Fibroblast of lung (primary cell): ENCODE data around the gene VPS25. TPM values are rescaled to one million over a fixed set of nuclear protein-coding genes. Genes with fewer than 3 reads are reported as not detected.

Experiments used
- DNase-seq, 2 donors: peaks; one replicate each; pipeline versions ENCODE4 v3.0.0 to v3.0.0-alpha.2; 2010; ENCODE audit warnings: low read depth in 2 of 2
- H2AFZ ChIP-seq: 2 replicates; pipeline ENCODE4 v1.5.1; 2012; ENCODE audit warnings: low read length, control low read depth, inconsistent platforms
- H3K27ac ChIP-seq: 2 replicates; pipeline ENCODE4 v1.5.1; 2011; ENCODE audit warnings: low read length, control low read depth; ENCODE audit not compliant: insufficient read depth
- H3K27me3 ChIP-seq: 2 replicates; pipeline ENCODE4 v1.5.1; 2011; ENCODE audit warnings: mild to moderate bottlenecking, low read length; ENCODE audit not compliant: control insufficient read depth, insufficient read depth
- H3K36me3 ChIP-seq: 2 replicates; pipeline ENCODE4 v1.5.1; 2011; ENCODE audit warnings: low read length; ENCODE audit not compliant: control insufficient read depth, insufficient read depth
- H3K4me1 ChIP-seq: 2 replicates; pipeline ENCODE4 v1.5.1; 2011; ENCODE audit warnings: low read length; ENCODE audit not compliant: control insufficient read depth, insufficient read depth; ENCODE audit errors: extremely low read depth
- H3K4me2 ChIP-seq: 2 replicates; pipeline ENCODE4 v1.5.1; 2011; ENCODE audit warnings: low read length, control low read depth; ENCODE audit not compliant: insufficient read depth; ENCODE audit errors: extremely low read depth
- H3K4me3 ChIP-seq, 4 experiments: fragments of 200-600 bp in 1 of 4; sonication (generic) in 1 of 4; replicated peaks in 1 of 4; 2 replicates each; pipeline ENCODE4 v1.5.1; 2011 to 2016; ENCODE audit warnings: low read length in 4 of 4, low read depth in 3 of 4, mild to moderate bottlenecking in 3 of 4, control low read depth in 2 of 4, inconsistent platforms in 1 of 4, mixed read lengths in 1 of 4; ENCODE audit not compliant: insufficient read depth in 1 of 4; ENCODE audit errors: control extremely low read depth in 1 of 4
- H3K79me2 ChIP-seq: 2 replicates; pipeline ENCODE4 v1.5.1; 2012; ENCODE audit warnings: mild to moderate bottlenecking, low read length, inconsistent platforms; ENCODE audit not compliant: control insufficient read depth, insufficient read depth
- H3K9ac ChIP-seq: 2 replicates; pipeline ENCODE4 v1.5.1; 2011; ENCODE audit warnings: mild to moderate bottlenecking, low read length, control low read depth; ENCODE audit not compliant: insufficient read depth
- H3K9me3 ChIP-seq: 2 replicates; pipeline ENCODE4 v1.5.1; 2012; ENCODE audit warnings: low read depth, low read length; ENCODE audit not compliant: control insufficient read depth, insufficient read depth
- H4K20me1 ChIP-seq: 2 replicates; pipeline ENCODE4 v1.5.1; 2011; ENCODE audit warnings: low read length; ENCODE audit not compliant: control insufficient read depth, insufficient read depth; ENCODE audit errors: extremely low read depth
- CTCF ChIP-seq, 2 donors: IDR thresholded peaks in 1 of 2; conservative IDR thresholded peaks in 1 of 2; 1 replicate in 1 of 2; 2 replicates in 1 of 2; pipeline ENCODE4 v1.5.1; 2011 to 2012; ENCODE audit warnings: low read length in 2 of 2, control low read depth in 1 of 2, inconsistent platforms in 1 of 2, low read depth in 1 of 2, mild to moderate bottlenecking in 1 of 2
- EZH2 ChIP-seq: IDR thresholded peaks from 2 replicates; pipeline ENCODE4 v1.5.1; 2012; ENCODE audit warnings: low read length, control low read depth, mild to moderate bottlenecking; ENCODE audit errors: missing control alignments
- polyA plus RNA-seq, 2 donors: library from polyadenylated mRNA; depleted of rRNA in 1 of 2; stranded (reverse) in 1 of 2; unstranded in 1 of 2; fragments of >200 nt; gene quantifications; 2 replicates each; pipeline ENCODE4 v1.2.1, GENCODE V29; 2011 to 2012; ENCODE audit warnings: missing spikeins in 1 of 2
- total RNA-seq: library from RNA; depleted of rRNA; stranded (reverse); fragments of >200 nt; gene quantifications from 2 replicates; pipeline ENCODE4 v1.2.1, GENCODE V29; 2014

Gene VPS25
- total and polyA plus RNA-seq, 2 donors (not counting 1 experiment from before 2014, with no cell fraction given), result 43.6 to 92.7 TPM

DNA sequence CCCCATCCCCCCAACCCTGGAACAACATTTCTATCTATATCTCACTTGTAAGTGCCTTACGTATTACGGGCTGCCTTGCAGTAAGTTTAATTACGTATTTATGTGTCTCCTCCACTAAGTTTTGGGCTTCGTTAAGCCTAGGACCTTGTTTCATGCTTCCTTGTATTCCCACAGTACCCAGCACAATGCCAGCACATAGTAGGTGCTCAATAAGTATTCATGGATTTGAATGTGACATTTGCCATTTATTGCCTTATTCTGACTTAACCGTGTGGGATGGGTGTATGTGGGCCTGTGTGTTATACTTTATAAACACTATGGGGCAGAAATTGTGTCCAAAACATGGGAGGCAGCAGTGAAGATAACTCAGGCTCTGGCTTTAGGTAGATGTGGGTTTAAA is 19.3 kb downstream of the VPS25 start:
- H3K36me3 ChIP-seq, result peaks cover 5% of the 10 kb centered on the region
- no peak overlapping the region for H3K4me2 ChIP-seq
- H4K20me1 ChIP-seq, result no peaks in the 10 kb centered on the region
- H3K27me3 ChIP-seq, result no peaks in the 10 kb centered on the region
- H2AFZ ChIP-seq, result no peak overlapping the region
- H3K9me3 ChIP-seq, result no peaks in the 10 kb centered on the region
- no peak for DNase-seq
- no peak overlapping the region for H3K4me3 ChIP-seq
- no peak overlapping the region for H3K9ac ChIP-seq
- peaks cover under 1% of the 10 kb centered on the region for H3K79me2 ChIP-seq
- no peak overlapping the region for H3K27ac ChIP-seq
- TF ChIP-seq EZH2, result no peak
- TF ChIP-seq CTCF (conservative IDR thresholded peaks at IDR 0.05 in 1 of 2, IDR thresholded peaks at IDR 0.05 in 1 of 2; ENCODE audit: low read depth in 1 of 2, low read length in 2 of 2), result no peak
- no peaks in the 10 kb centered on the region for H3K4me1 ChIP-seq

DNA sequence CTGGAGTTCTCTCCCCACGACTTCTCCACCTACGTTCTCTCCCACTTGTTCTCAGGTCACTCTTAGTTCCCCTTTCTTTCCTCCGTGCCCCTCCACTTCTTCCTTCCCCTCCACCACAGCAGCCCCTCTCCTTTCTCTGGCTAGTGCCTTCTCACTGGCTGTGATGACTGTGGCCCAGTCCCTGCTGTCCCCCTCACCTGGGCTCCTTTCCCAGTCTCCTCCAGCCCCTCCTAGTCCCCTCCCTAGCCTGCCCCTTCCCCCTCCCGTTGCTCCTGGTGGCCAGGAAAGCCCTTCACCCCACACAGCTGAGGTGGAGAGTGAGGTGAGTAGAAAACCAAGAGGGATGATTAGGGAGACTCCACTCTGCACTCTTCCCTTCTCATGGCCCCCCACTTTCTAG is 21.8 kb downstream of the VPS25 start:
- H3K79me2 ChIP-seq, result peaks cover 5% of the 10 kb centered on the region
- no peak overlapping the region for H2AFZ ChIP-seq
- no peaks in the 10 kb centered on the region for H4K20me1 ChIP-seq
- H3K4me2 ChIP-seq, result no peak overlapping the region
- peaks cover 3% of the 10 kb centered on the region for H3K36me3 ChIP-seq
- H3K27me3 ChIP-seq, result no peaks in the 10 kb centered on the region
- no peaks in the 10 kb centered on the region for H3K4me1 ChIP-seq
- H3K9ac ChIP-seq, result no peak overlapping the region
- no peaks in the 10 kb centered on the region for H3K9me3 ChIP-seq
- H3K4me3 ChIP-seq, result no peak overlapping the region
- H3K27ac ChIP-seq, result no peak overlapping the region
- no peak for DNase-seq
- TF ChIP-seq CTCF (conservative IDR thresholded peaks at IDR 0.05 in 1 of 2, IDR thresholded peaks at IDR 0.05 in 1 of 2; ENCODE audit: low read depth in 1 of 2, low read length in 2 of 2) (no peak), EZH2 (no peak)

- no peak overlapping the region for H3K27ac ChIP-seq
- H3K4me3 ChIP-seq, result no peak overlapping the region
- H2AFZ ChIP-seq, result no peak overlapping the region
- no peaks in the 10 kb centered on the region for H4K20me1 ChIP-seq
- H3K27me3 ChIP-seq, result no peaks in the 10 kb centered on the region
- H3K4me1 ChIP-seq, result no peaks in the 10 kb centered on the region
- TF ChIP-seq CTCF (conservative IDR thresholded peaks at IDR 0.05 in 1 of 2, IDR thresholded peaks at IDR 0.05 in 1 of 2; ENCODE audit: low read depth in 1 of 2, low read length in 2 of 2) (no peak), EZH2 (no peak)
- no peaks in the 10 kb centered on the region for H3K9me3 ChIP-seq
- H3K36me3 ChIP-seq, result peaks cover 3% of the 10 kb centered on the region
- H3K79me2 ChIP-seq, result peaks cover 5% of the 10 kb centered on the region
- no peak for DNase-seq
- H3K4me2 ChIP-seq, result no peak overlapping the region
- H3K9ac ChIP-seq, result no peak overlapping the region
Observed at GRCh38 chr17:42795465-42795864, 22.2 kb downstream of the VPS25 start.
